Aorta (tissue), 5 donors: ENCODE measurements around the gene KIAA1217. TPM values are rescaled to one million over a fixed set of nuclear protein-coding genes. Genes with fewer than 3 reads are reported as not detected.

Source experiments
- ATAC-seq: fragments of 200-7000 bp; cut with Tn5 transposase; one replicate; pipeline ENCODE4 v1.9.1; 2022; ENCODE audit warnings: moderate library complexity; ENCODE audit not compliant: low FRiP score
- DNase-seq, 2 donors: peaks; one replicate each; pipeline ENCODE4 v3.0.0-alpha.2; 2020
- H3K27ac ChIP-seq, 2 donors: one replicate each; pipeline ENCODE4 v1.5.1; 2013; ENCODE audit warnings: low read length in 2 of 2, mild to moderate bottlenecking in 2 of 2, moderate library complexity in 2 of 2, control low read depth in 1 of 2, inconsistent platforms in 1 of 2, low read depth in 1 of 2
- H3K27me3 ChIP-seq, 2 donors: one replicate each; pipeline ENCODE4 v1.6.1; 2013; ENCODE audit warnings: control low read depth in 1 of 2, low read length in 1 of 2, mild to moderate bottlenecking in 1 of 2, moderate library complexity in 1 of 2; ENCODE audit not compliant: insufficient read depth in 2 of 2, control insufficient read depth in 1 of 2
- H3K36me3 ChIP-seq, 2 donors: one replicate each; pipeline ENCODE4 v1.6.1; 2013; ENCODE audit warnings: control low read depth in 1 of 2, low read length in 1 of 2, mild to moderate bottlenecking in 1 of 2; ENCODE audit not compliant: insufficient read depth in 2 of 2, control insufficient read depth in 1 of 2
- H3K4me1 ChIP-seq, 2 donors: one replicate each; pipeline ENCODE4 v1.6.1; 2013; ENCODE audit warnings: low read length in 2 of 2, control low read depth in 1 of 2, mild to moderate bottlenecking in 1 of 2, moderate library complexity in 1 of 2; ENCODE audit not compliant: insufficient read depth in 2 of 2, control insufficient read depth in 1 of 2
- H3K4me3 ChIP-seq, 2 donors: one replicate each; pipeline ENCODE4 v1.5.1; 2013; ENCODE audit warnings: low read length in 2 of 2, control low read depth in 1 of 2, mild to moderate bottlenecking in 1 of 2
- H3K9me3 ChIP-seq: one replicate; pipeline ENCODE4 v1.6.1; 2013; ENCODE audit warnings: mild to moderate bottlenecking, low read length; ENCODE audit not compliant: control insufficient read depth
- WGBS, 2 donors: extraction: QIAGEN DNeasy Blood & Tissue Kit; methylation state at CpG; one replicate each; pipeline ENCODE4 v1.1.7; 2013; 5-methylcytosine and 5-hydroxymethylcytosine counted together
- intact Hi-C, 2 donors: fragments of 100-400 bp; cut with DNase I; formaldehyde crosslinking; loops; one replicate each; pipeline versions ENCODE4 v1.14.2 to v1.15.0; 2022
- polyA plus RNA-seq, 2 donors: library from polyadenylated mRNA; stranded (reverse); fragments of 200-250 nt; gene quantifications; one replicate each; pipeline ENCODE4 v1.2.3, GENCODE V29; 2013
- total RNA-seq, 2 donors: library from RNA; stranded (reverse); fragmentation: NEBNext Ultra II Directional; extraction: Animal tissue kit (Norgen Biotek cat#: 25700); gene quantifications; one replicate each; pipeline ENCODE4 v1.2.1, GENCODE V29; 2021
- donor health status: healthy with polysubstance abuse.
- donor health status: Bipolar disorder and iron deficiency.
- donor health status: DM: no; HTN: no; CAD: no.
- donor health status: DM: no; HTN: no; CAD: no.
- donor health status: DM: yes; HTN: yes; CAD: no.

Gene KIAA1217
- total and polyA plus RNA-seq, 4 donors = 2.5 to 18.3 (median 11.1) TPM

DNA sequence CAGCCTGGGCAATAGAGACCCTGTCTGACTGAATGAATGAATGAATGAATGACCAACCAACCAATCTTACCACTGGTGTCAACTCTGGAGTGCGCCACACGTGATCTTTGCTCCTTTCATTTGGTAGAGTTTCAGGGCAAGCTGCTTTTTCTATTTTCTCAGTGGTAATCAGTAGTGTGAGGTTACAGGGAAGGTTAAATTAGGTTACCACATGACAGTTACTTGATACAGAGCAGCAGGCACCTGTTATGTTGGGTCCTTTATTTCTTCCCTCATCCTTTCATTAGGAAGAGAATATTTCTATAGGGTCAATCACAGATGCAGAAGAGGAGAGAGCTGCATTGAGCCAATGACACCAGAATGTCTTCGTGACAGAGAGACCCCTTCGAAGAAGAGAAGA, 167.8 kb downstream of the KIAA1217 start:
- no peaks in the 10 kb centered on the region for H3K27me3 ChIP-seq
- WGBS, 2 donors = 96 to 99% methylated on average over 4 of the region's 4 CpGs
- ATAC-seq = no peak
- no peaks in the 10 kb centered on the region for H3K9me3 ChIP-seq
- H3K36me3 ChIP-seq = no peaks in the 10 kb centered on the region
- no peak for DNase-seq
- H3K4me1 ChIP-seq = no peaks in the 10 kb centered on the region
- intact Hi-C loops = no loop called here
- no peak overlapping the region for H3K27ac ChIP-seq
- no peak overlapping the region for H3K4me3 ChIP-seq

DNA sequence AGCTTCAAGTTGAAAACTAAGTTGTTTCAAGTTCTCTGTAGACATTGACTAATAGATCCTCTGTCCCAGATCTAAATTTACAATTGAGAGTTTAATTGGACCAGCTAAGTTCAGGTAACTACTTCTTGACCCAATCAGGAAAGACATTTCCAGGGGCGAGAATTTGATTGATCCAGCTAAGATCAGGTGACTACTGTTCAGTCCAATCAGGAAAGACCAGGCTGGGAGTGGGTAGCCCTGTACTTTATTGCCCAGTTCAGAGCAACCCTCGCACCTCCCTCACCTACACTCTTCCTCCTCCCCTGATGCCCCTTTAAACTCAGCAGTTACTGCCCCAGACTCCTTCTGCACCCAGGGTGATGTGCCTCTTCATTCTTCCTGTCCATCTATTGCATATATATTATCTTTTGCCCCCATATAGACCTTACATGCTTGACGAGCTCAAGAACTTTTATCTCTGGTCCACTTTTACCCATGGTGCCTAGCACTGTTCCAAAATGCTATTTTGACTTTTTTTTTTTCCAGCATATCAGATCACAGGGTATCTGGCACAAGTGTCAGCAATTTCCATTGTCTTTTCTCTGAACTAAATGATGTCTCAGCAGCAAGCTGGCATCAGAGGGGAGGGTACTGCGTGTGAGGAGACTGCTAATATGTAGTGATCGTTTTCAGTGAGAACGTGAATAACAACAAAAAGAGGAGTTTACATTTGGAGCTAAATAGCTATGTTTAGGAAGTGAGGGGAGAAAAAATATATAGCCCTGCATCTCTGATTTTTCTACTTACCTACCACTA, 169.4 kb downstream of the KIAA1217 start:
- DNase-seq (no peak), ATAC-seq (no peak)
- intact Hi-C loops = no loop called here
- Histone ChIP-seq H3K4me1 (peaks cover 0 to 1% of the 10 kb centered on the region in 2 donors), H3K27me3 (no peaks in the 10 kb centered on the region), H3K27ac (no peak overlapping the region), H3K36me3 (no peaks in the 10 kb centered on the region), H3K4me3 (no peak overlapping the region), H3K9me3 (no peaks in the 10 kb centered on the region)
- WGBS, 2 donors = 91 to 92% methylated on average over 6 of the region's 6 CpGs

DNA sequence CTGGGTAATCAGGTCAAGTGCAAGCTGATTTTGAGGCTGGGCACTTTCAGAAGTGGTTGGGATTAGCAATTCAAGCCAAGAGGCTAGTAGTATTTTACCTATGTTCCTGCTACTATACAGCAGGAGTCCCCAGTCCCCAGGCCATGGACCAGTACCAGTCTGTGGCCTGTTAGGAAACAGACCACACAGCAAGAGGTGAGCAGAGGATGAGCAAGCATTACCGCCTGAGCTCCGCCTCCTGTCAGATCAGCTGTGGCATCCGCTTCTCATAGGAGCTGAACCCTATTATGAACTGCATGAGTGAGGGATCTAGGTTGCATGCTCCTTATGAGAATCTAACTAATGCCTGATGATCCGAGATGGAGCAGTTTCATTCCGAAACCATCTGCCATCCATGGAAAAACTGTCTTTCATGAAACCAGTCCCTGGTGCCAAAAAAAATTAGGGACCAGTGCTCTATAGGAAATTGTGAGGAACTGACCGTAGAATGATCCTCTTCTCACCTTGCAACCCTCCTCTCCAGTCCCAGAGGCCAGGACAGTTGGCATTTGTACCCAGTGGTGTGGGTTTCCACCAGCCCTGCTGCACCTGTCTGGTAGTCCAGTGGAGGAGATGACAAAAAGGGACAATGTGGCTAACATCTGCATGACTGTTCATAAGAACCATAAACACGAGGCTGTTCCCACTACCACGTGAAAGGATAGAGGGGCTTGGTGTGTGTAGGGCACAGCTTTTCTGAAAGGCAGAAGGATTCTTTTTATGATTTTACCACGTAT, 172.5 kb downstream of the KIAA1217 start:
- intact Hi-C loops = loop anchor here in 1 of 2 donors (5.0 kb wide), 1 partner anchor 56 kb away; no protein-coding TSS in a partner anchor
- WGBS, 2 donors = 94 to 95% methylated on average over 9 of the region's 9 CpGs
- Histone ChIP-seq H3K27ac (no peak overlapping the region), H3K36me3 (no peaks in the 10 kb centered on the region), H3K4me1 (peaks cover 0 to 3% of the 10 kb centered on the region in 2 donors), H3K4me3 (no peak overlapping the region), H3K9me3 (no peaks in the 10 kb centered on the region), H3K27me3 (no peaks in the 10 kb centered on the region)
- DNase-seq = no peak
- ATAC-seq = no peak

DNA sequence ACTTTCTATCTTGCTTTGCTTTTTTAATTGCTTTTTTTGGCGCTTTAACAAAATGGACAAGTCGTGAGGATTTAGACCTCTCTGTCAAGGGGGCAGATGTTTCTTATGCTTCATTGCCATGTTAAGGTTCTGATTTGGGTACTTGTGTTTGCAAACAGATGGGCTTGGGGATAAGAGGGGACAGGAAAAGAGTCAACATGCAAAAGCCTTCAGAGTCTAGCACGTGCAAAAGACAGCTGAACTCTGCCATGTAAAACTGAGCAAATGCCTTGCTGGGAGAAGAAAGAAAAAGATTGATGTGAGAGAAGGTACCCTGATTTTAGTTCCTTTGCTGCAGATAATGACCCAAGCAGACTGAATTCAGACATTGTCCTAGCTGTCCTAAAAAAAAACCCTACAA, 173.1 kb downstream of the KIAA1217 start:
- Histone ChIP-seq H3K36me3 (no peaks in the 10 kb centered on the region), H3K4me3 (no peak overlapping the region), H3K9me3 (no peaks in the 10 kb centered on the region), H3K27ac (no peak overlapping the region), H3K4me1 (peaks cover 0 to 3% of the 10 kb centered on the region in 2 donors), H3K27me3 (no peaks in the 10 kb centered on the region)
- intact Hi-C loops = loop anchor here in 1 of 2 donors (5.0 kb wide), 1 partner anchor 55 kb away; no protein-coding TSS in a partner anchor
- WGBS, 2 donors = 63 to 81% methylated on average over 3 of the region's 3 CpGs
- ATAC-seq (no peak), DNase-seq (no peak)

DNA sequence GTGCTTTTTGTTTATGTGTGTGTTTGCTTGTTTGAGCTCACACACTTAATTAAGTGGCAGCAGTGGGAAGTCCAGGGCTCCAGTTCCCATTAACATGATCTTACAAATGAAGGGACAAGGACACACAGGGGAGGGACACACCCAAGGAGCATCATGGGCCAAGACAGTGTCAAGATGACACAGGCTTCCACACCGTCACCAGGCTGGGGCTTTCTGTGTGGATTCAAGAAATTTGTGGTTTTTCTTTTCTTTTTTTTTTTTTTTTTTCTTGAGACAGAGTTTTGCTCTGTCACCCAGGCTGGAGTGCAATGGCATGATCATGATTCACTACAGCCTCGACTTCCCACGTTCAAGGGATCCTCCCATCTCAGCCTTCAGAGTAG, 173.6 kb downstream of the KIAA1217 start:
- Histone ChIP-seq H3K4me3 (no peak overlapping the region), H3K4me1 (peaks cover 0 to 3% of the 10 kb centered on the region in 2 donors), H3K36me3 (no peaks in the 10 kb centered on the region), H3K9me3 (no peaks in the 10 kb centered on the region), H3K27me3 (no peaks in the 10 kb centered on the region), H3K27ac (no peak overlapping the region)
- ATAC-seq (no peak), DNase-seq (no peak)
- WGBS, 2 donors = 60 to 85% methylated on average over 3 of the region's 3 CpGs
- intact Hi-C loops = loop anchor here in 1 of 2 donors (5.0 kb wide), 1 partner anchor 55 kb away; no protein-coding TSS in a partner anchor

DNA sequence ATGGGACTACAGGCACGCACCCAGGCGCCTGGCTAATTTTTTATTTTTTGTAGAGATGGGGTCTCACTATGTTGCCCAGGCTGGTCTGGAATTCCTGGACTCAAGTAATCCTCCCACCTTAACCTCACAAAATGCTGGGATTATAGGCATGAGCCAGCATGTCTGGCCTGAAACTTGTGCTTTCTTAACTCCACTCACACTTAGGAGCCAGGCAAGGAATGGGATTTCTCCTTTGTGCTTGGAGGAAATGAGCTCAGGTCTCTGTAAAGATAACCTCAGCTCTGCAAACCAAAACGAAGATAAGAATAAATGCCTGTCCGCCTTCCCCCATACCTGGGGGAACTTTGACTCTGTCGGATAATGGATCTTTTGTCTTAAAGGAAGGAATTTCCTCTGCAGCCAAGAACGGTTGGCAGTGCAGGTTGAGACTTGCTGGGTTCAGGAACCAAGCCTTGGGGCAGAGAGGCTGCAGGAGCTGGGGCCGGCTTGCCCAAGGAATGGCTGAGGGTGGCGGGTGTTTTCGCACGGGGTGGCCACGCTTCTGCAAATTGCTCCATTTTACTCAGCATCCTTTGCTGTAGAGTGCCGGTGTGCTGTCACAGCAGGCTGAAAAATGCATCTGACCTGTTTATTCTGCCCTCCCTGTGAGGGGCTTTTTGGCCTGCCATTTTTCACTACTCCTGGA, 174.2 kb downstream of the KIAA1217 start:
- Histone ChIP-seq H3K27ac (peak overlapping the region in 1 of 2 donors; percentile 45), H3K4me3 (no peak overlapping the region), H3K9me3 (no peaks in the 10 kb centered on the region), H3K27me3 (no peaks in the 10 kb centered on the region), H3K4me1 (peaks cover 0 to 3% of the 10 kb centered on the region in 2 donors), H3K36me3 (no peaks in the 10 kb centered on the region)
- peak; percentile 49 for ATAC-seq
- DNase-seq = no peak
- intact Hi-C loops = loop anchor here in 1 of 2 donors (5.0 kb wide), 1 partner anchor 54 kb away; no protein-coding TSS in a partner anchor
- 55 to 58% methylated on average over 12 of the region's 12 CpGs for WGBS, 2 donors

DNA sequence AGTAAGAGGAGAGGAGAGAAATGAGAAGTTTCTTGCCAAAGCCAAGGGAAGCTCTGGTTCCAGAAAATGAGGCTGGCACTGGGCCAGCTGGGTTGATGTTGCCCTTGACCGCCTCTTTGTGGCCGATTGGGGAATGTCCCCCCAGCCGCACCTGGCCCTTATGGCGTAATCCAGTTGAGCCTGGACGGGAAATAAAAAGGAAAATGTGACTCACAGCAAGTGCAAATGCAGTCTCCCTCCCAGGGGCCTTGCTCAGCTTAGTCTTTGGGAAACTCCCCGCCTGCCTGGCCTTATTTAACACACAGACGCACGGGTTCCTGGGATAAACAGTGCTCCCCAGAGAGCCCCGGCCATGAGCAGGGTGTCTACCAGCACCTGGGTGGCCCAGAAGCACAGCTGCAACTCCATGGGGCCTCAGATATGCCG, 174.8 kb downstream of the KIAA1217 start:
- no peak overlapping the region for H3K4me3 ChIP-seq
- H3K27me3 ChIP-seq = no peaks in the 10 kb centered on the region
- no peaks in the 10 kb centered on the region for H3K9me3 ChIP-seq
- DNase-seq (peak; percentile 90 to 93), ATAC-seq (peak; percentile 94)
- H3K36me3 ChIP-seq = no peaks in the 10 kb centered on the region
- H3K27ac ChIP-seq = peak overlapping the region in 1 of 2 donors; percentile 8
- peaks cover 0 to 3% of the 10 kb centered on the region in 2 donors for H3K4me1 ChIP-seq
- intact Hi-C loops = loop anchor here in 1 of 2 donors (5.0 kb wide), 1 partner anchor 54 kb away; no protein-coding TSS in a partner anchor
- WGBS, 2 donors = 3 to 7% methylated on average over 10 of the region's 10 CpGs

DNA sequence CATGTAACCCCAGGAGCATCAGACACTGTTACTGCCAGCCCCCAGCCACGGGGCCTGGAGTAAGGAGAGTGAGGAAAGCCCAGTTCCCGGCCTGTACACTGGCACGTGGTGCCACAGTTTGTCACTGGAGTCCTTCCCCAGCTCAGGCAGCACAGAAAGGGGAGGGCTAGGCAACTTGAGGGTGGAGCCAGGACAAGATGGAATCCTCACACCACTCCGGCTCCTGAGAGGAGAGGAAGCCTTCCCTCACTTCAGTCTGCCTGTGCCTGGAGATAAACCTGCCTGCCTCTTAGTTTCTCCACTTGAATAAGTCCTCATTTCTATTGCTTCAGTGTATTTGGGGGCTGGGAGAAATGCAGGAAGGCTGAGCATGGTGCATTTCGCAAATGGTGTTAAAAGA, 176.0 kb downstream of the KIAA1217 start:
- Histone ChIP-seq H3K27ac (no peak overlapping the region), H3K36me3 (no peaks in the 10 kb centered on the region), H3K9me3 (no peaks in the 10 kb centered on the region), H3K4me3 (no peak overlapping the region), H3K27me3 (no peaks in the 10 kb centered on the region), H3K4me1 (peaks cover 0 to 3% of the 10 kb centered on the region in 2 donors)
- ATAC-seq = no peak
- whole genome bisulfite sequencing, 2 donors = 57 to 62% methylated on average over 5 of the region's 5 CpGs
- intact Hi-C loops = loop anchor here in 1 of 2 donors (5.0 kb wide), 1 partner anchor 52 kb away; no protein-coding TSS in a partner anchor
- DNase-seq = no peak
